Activated naive CD8-positive, alpha-beta T cell (primary cell): ENCODE measurements around the gene SLC39A5.
A peak's percentile ranks its signal among the peaks of the same experiment; 100 is the strongest.

Experiments
- H3K27ac Mint-ChIP-seq: one replicate; pipeline ENCODE4 v1.8.0; 2021; ENCODE audit warnings: mixed read lengths
- H3K27me3 Mint-ChIP-seq: one replicate; pipeline ENCODE4 v1.8.0; 2021; ENCODE audit warnings: mixed read lengths
- H3K36me3 Mint-ChIP-seq: one replicate; pipeline ENCODE4 v1.8.0; 2021; ENCODE audit warnings: mixed read lengths
- H3K4me1 Mint-ChIP-seq: one replicate; pipeline ENCODE4 v1.8.0; 2021; ENCODE audit warnings: low read depth, mixed read lengths
- H3K4me3 Mint-ChIP-seq: one replicate; pipeline ENCODE4 v1.8.0; 2021; ENCODE audit warnings: mild to moderate bottlenecking, mixed read lengths
- H3K9me3 Mint-ChIP-seq: one replicate; pipeline ENCODE4 v1.8.0; 2021; ENCODE audit warnings: low read depth, mixed read lengths

Gene SLC39A5

DNA sequence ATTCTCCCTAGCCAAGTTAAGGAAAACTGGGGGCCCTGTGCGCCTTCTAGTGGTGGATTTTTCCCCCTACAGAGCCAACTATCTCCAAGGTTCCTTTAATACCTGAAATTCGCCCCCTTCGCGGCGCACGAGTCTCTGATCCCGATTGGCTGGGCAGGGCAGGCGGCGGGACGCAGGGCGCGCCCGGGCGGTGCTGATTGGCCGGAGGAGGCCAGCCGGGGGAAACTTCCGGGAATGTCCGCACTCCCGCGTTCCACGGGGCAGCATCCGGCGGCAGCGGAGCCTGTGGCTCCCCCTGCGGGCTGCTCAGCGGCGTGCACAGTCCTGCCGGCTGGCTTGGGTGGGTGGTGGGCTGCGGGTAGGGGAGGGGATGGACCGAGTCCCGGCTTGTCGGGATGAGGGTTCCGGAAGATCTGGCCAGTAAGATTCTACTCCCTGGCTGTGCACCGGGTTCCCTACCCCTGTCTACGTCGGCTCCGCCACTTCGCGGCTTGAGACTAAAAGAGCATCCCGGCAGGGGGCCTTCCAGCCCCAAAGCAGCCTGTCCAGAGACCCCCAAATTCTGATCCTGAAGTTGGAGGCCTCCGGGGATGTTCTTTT lies 5.6 kb upstream of the SLC39A5 start, which contains the start of gene NABP2:
Gene NABP2 (plus strand): TSS at position 241 of the 600 bp plus-strand sequence. CDS start 515 bp downstream, outside the sequence.
- no peaks in the 10 kb centered on the region for H3K27me3 Mint-ChIP-seq
- H3K27ac Mint-ChIP-seq, result peak within 1 kb of the TSS; percentile 93
- H3K36me3 Mint-ChIP-seq, result peaks cover 2% of the 10 kb centered on the region
- H3K4me3 Mint-ChIP-seq, result peak within 1 kb of the TSS; percentile 90
- no peaks in the 10 kb centered on the region for H3K9me3 Mint-ChIP-seq
- peaks cover 46% of the 10 kb centered on the region for H3K4me1 Mint-ChIP-seq

DNA sequence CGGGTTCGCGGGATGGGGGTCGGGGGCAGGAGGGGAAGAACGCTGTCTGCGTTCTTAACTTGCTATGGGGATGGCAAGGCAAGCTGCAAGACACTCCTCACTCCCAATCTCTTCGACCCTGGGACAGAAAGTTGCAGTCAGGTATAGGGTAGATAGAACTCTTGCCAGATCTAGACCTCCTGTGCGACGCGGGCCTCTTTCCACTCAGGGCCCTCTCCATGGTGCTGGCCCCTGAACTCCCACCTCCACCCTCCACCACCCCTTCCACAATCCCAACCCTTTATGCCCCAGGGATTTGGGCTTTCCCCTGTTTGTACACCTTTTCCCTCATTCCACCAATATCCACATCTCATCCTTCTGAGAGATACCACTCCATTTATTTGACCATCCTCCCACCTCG lies 4.9 kb upstream of the SLC39A5 start:
- peak overlapping the region; percentile 93 for H3K27ac Mint-ChIP-seq
- H3K36me3 Mint-ChIP-seq, result peaks cover 2% of the 10 kb centered on the region
- peak overlapping the region; percentile 90 for H3K4me3 Mint-ChIP-seq
- peaks cover 43% of the 10 kb centered on the region for H3K4me1 Mint-ChIP-seq
- H3K9me3 Mint-ChIP-seq, result no peaks in the 10 kb centered on the region
- no peaks in the 10 kb centered on the region for H3K27me3 Mint-ChIP-seq

DNA sequence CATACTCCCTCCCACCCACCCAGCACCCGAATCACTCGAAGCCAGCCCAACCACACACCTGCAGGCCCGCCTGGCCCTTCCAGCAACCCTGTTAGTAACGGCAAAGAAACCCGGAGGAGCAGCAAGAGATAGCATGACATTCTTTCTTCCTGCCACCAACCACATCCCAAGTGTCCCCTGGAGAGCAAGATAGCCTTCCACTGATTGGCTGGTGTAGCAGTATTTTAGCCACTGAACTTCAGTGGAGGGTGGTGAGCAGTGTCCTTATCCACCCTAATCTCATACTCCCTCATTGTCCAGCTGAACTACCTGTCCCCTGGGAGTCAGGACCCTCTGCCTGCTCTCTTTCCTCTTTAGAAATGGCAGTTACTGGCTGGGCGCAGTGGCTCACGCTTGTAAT lies 769 bp upstream of the SLC39A5 start:
- Mint-ChIP-seq H3K27me3 (no peaks in the 10 kb centered on the region), H3K9me3 (no peaks in the 10 kb centered on the region), H3K27ac (no peak overlapping the region), H3K4me3 (no peak overlapping the region), H3K36me3 (peaks cover 2% of the 10 kb centered on the region), H3K4me1 (peaks cover 11% of the 10 kb centered on the region)

DNA sequence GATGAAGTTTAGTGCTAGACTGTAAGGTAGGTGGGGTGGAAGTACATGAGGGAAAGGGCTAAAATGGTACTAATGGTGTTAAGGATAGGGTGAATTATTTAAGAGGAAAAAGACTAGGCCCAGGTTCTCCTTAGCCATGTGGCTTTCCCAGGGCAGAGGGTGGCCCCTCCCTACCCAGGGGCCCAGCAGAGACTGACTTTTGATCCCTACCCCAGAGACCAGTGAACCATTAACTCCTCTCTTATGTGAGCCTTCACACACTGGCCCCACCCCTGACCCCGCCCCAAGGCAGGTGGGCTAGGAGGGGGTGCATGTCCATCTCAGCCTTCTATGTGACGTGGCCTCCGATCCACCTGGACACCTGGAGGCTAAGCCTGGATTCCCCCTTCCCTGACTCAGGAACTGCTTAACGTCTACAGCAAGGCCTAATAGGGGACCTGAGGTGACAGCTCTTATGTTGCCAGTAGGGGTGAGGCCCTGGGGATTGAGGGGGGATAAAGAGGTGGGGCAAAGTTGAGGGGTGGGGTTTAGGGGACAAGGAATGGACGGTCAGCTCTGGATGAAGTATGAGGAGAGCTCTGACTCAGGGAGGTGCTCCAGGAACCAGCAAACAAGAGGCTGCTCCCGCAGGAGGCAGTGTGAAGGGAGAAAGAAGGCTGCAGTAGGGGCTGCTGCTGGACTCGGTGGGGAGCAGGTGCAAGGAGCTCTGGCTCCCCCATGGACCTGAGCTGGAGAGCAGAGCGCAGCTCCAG lies 757 bp downstream of the SLC39A5 start:
- Mint-ChIP-seq H3K4me1 (peaks cover under 1% of the 10 kb centered on the region), H3K27ac (no peak overlapping the region), H3K9me3 (no peaks in the 10 kb centered on the region)

DNA sequence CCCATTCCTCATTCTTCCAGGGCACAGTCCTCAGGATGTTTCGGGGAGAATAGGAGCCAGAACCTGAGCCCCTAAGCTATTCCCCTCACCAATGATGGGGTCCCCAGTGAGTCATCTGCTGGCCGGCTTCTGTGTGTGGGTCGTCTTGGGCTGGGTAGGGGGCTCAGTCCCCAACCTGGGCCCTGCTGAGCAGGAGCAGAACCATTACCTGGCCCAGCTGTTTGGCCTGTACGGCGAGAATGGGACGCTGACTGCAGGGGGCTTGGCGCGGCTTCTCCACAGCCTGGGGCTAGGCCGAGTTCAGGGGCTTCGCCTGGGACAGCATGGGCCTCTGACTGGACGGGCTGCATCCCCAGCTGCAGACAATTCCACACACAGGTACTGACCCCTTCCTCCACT lies 1.3 kb downstream of the SLC39A5 start:
- Mint-ChIP-seq H3K36me3 (peaks cover 2% of the 10 kb centered on the region), H3K27ac (no peak overlapping the region), H3K4me3 (no peak overlapping the region), H3K4me1 (no peaks in the 10 kb centered on the region), H3K9me3 (no peaks in the 10 kb centered on the region), H3K27me3 (no peaks in the 10 kb centered on the region)

More for the DNA sequence above, 757 bp downstream of the SLC39A5 start:
- no peaks in the 10 kb centered on the region for H3K27me3 Mint-ChIP-seq
- H3K36me3 Mint-ChIP-seq, result peaks cover 2% of the 10 kb centered on the region
- H3K4me3 Mint-ChIP-seq, result no peak overlapping the region

DNA sequence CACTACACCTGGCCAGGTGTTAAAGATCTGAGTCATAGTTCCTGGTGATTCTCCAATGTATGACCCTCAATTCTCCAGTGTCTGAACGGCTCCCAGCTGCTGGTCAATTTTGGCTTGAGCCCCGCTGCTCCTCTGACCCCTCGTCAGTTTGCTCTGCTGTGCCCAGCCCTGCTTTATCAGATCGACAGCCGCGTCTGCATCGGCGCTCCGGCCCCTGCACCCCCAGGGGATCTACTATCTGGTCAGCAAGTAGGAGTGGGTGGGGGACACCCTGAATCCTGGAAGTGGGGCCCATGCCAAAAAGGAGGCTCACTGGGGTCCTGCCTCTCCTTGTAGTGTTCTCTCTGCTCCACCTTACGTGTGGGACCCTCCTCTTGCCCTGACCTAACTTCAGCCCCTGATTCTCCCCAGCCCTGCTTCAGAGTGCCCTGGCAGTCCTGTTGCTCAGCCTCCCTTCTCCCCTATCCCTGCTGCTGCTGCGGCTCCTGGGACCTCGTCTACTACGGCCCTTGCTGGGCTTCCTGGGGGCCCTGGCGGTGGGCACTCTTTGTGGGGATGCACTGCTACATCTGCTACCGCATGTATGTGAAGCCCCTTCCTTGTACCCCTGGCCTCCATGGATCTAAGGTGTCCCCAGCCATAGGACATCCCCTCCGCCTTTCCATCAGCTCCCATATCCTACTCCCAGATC lies 5.0 kb downstream of the SLC39A5 start:
- no peaks in the 10 kb centered on the region for H3K36me3 Mint-ChIP-seq
- H3K4me1 Mint-ChIP-seq, result no peaks in the 10 kb centered on the region
- no peaks in the 10 kb centered on the region for H3K9me3 Mint-ChIP-seq
- H3K27me3 Mint-ChIP-seq, result no peaks in the 10 kb centered on the region
- no peak overlapping the region for H3K4me3 Mint-ChIP-seq
- H3K27ac Mint-ChIP-seq, result no peak overlapping the region

DNA sequence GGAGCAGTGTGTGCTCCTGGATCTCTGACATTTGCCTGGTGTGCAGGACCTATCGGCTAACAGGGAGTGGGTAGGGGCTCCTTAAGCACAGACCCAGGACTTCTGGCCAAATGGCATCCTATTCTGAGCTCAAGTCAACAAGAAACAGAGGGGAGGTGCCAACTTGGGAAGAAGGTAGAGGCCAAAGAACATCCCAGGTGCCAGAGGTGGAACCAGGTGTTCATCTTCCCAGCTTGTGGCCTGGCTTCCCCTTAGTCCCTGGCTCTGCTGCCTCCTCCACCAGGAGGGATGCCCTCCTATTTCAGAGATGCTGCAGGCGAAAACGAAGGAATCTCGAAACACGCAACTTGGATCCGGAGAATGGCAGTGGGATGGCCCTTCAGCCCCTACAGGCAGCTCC lies 6.2 kb downstream of the SLC39A5 start:
- Mint-ChIP-seq H3K27ac (no peak overlapping the region), H3K4me3 (no peak overlapping the region), H3K9me3 (no peaks in the 10 kb centered on the region), H3K4me1 (no peaks in the 10 kb centered on the region), H3K36me3 (no peaks in the 10 kb centered on the region), H3K27me3 (no peaks in the 10 kb centered on the region)

DNA sequence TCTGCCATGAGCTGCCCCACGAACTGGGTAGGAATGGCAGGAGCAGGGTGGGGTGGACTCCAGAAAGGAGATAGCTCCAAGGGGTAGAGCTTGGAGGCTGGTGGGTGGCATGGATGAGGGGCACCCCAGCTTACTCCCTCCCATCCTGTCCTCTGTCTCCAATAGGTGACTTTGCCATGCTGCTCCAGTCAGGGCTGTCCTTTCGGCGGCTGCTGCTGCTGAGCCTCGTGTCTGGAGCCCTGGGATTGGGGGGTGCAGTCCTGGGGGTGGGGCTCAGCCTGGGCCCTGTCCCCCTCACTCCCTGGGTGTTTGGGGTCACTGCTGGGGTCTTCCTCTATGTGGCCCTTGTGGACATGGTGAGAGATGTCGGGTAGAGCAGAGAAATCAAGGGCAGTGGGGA lies 7.1 kb downstream of the SLC39A5 start:
- H3K4me1 Mint-ChIP-seq, result no peaks in the 10 kb centered on the region
- H3K4me3 Mint-ChIP-seq, result no peak overlapping the region
- no peak overlapping the region for H3K27ac Mint-ChIP-seq
- no peaks in the 10 kb centered on the region for H3K27me3 Mint-ChIP-seq
- H3K9me3 Mint-ChIP-seq, result no peaks in the 10 kb centered on the region
- no peaks in the 10 kb centered on the region for H3K36me3 Mint-ChIP-seq

DNA sequence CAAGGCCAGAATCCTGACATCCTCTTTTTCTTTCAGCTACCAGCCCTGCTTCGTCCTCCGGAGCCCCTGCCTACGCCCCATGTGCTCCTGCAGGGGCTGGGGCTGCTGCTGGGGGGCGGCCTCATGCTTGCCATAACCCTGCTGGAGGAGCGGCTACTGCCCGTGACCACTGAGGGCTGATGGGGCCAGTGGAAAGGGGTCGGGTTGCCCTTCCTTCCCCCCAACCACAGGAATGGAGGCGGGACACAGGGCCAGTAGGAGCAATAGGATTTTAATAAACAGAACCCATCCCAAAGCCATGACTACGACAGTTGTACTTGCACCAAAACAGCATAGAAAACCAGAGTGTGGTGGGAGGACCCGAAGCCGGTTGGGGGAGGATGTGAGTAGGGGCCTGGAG lies 7.7 kb downstream of the SLC39A5 start:
- no peak overlapping the region for H3K27ac Mint-ChIP-seq
- H3K36me3 Mint-ChIP-seq, result no peaks in the 10 kb centered on the region
- no peaks in the 10 kb centered on the region for H3K27me3 Mint-ChIP-seq
- H3K9me3 Mint-ChIP-seq, result no peaks in the 10 kb centered on the region
- H3K4me3 Mint-ChIP-seq, result no peak overlapping the region
- H3K4me1 Mint-ChIP-seq, result no peaks in the 10 kb centered on the region

DNA sequence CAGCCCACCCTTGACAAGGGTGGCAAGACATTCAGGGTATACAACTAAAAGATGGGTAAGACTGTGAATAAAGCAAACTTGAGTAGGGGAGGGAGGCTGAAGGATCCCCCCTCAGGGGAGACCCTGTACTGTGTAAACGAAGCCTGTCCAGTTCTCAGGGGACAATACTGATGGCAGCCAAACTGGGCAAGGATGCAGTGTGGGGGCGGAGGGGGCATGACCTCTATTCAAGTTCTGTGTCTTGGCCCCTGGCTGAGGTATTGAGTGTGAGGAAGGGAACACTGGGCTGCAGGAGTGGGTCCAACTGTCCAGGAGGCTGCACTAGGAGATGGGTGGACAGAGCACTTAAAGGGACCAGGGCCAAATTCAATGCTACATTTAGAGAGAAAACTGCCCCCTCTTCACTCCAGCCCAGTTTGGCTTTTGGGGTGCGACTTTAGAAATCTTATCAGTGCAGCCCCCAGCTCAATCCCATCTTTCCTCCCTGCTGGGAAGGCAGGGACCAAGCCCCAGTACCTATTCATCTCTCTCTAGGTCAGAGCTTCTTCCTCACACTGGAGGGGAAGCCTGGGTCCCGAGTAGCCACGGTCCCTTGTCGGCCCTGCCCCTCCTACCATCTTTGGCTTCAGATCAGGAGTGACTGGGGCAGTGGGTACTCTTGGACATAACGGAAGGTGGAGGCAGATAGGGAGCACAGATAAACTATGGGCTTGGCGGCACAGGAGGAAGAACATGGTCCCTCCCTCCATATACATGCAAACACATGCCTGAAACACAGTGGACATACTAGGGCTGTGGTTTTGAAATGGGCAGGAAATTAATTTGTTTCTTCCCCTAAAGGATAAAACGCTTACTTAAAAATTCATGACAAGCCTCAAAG lies 11.8 kb downstream of the SLC39A5 start:
- no peak overlapping the region for H3K4me3 Mint-ChIP-seq
- H3K27ac Mint-ChIP-seq, result no peak overlapping the region

DNA sequence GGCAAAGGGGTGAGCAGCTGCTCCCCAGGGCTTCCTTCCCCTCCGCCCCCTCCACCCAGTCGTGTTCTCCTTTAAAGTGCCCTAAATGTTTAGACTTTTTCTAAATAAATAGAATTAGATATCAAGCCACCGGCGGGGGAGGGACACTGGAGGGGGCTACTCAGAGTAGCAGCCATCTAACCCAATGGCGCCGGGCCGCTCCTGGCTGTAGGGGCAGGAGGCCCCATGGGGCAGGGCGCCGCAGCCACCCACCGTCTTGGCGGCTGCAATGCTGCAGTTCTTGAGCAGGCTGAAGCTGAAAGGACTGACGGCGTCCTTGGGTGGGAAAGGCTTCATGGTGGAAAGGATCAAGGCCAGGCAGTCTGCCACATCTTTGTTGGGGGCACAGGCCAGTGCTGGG lies 13.1 kb downstream of the SLC39A5 start:
- Mint-ChIP-seq H3K27me3 (no peaks in the 10 kb centered on the region), H3K9me3 (no peaks in the 10 kb centered on the region), H3K4me1 (no peaks in the 10 kb centered on the region), H3K27ac (no peak overlapping the region), H3K36me3 (no peaks in the 10 kb centered on the region), H3K4me3 (no peak overlapping the region)

More for the DNA sequence above, 11.8 kb downstream of the SLC39A5 start:
- no peaks in the 10 kb centered on the region for H3K27me3 Mint-ChIP-seq
- H3K36me3 Mint-ChIP-seq, result no peaks in the 10 kb centered on the region
- H3K9me3 Mint-ChIP-seq, result no peaks in the 10 kb centered on the region
- H3K4me1 Mint-ChIP-seq, result no peaks in the 10 kb centered on the region

DNA sequence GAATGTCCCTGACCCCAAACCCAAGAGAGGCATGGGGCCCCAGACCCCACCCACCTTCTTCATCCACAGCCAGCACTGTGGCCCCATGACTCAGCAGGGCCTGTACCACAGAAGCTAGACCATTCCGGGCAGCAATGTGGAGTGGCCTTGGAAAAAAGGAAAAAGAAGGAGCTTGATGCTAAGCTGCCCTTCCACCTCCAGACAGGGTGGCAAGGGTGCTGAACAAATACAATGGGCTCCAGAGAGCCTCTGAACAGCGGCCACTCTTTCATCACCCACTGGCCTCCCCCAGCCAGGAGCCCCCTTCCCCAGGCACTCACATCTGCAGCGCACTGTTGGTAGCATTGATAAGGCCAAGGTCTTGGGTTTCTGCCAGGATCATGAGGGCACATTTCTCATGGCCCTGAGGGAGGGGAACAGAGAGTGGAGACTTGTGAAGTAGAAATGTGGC lies 13.9 kb downstream of the SLC39A5 start:
- H3K27ac Mint-ChIP-seq, result no peak overlapping the region
- no peak overlapping the region for H3K4me3 Mint-ChIP-seq
- H3K36me3 Mint-ChIP-seq, result no peaks in the 10 kb centered on the region
- no peaks in the 10 kb centered on the region for H3K9me3 Mint-ChIP-seq
- H3K4me1 Mint-ChIP-seq, result no peaks in the 10 kb centered on the region
- H3K27me3 Mint-ChIP-seq, result no peaks in the 10 kb centered on the region

DNA sequence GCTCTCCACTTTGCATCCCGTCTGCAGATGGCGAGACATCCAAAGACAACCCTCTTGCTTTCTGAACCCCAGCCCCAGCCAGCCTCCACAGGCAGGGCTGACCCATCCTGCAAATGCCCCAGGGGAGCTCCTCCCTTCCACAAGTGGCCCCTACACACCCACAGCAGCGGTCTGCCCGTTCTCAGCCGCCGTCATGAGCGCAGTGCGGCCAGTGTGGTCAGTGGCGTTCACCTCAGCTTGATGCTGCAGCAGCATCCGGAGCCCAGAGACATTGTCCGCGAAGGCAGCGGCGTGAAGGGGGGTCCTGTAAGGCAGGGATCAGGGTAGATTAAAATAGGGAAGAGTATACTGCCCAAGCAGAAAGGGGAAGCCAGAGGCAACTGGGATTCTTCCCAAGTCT lies 14.6 kb downstream of the SLC39A5 start:
- Mint-ChIP-seq H3K9me3 (no peaks in the 10 kb centered on the region), H3K36me3 (no peaks in the 10 kb centered on the region), H3K27me3 (no peaks in the 10 kb centered on the region), H3K4me1 (no peaks in the 10 kb centered on the region), H3K27ac (peak overlapping the region; percentile 77), H3K4me3 (no peak overlapping the region)

DNA sequence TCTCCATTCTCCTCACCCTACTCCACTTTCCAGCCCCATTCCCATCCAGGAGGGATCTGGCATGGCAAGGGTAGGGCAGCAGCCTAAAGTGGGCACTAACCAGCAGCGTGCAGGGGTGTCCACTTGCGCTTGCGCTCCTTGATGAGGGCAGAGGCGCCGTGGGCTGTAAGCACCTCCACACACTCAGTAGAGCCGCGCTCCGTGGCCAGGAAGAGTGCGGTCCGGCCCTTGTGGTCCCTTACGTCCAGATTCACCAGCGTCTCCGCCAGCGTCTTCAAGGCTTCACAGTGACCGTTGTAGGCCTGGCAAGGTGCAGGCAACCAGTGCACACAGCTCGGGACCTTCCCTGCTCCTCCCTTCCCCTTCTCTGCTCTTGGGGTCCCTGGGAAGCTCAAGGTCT lies 18.1 kb downstream of the SLC39A5 start:
- Mint-ChIP-seq H3K4me1 (no peaks in the 10 kb centered on the region), H3K27ac (no peak overlapping the region), H3K4me3 (no peak overlapping the region), H3K9me3 (no peaks in the 10 kb centered on the region), H3K36me3 (no peaks in the 10 kb centered on the region), H3K27me3 (no peaks in the 10 kb centered on the region)
